ENCODE results near the gene ATXN1. TPM values are rescaled to one million over a fixed set of nuclear protein-coding genes. Genes with fewer than 3 reads are reported as not detected.

Gene ATXN1
- total RNA-seq, 1 donor from 2014 or later, result 71.2 TPM

DNA sequence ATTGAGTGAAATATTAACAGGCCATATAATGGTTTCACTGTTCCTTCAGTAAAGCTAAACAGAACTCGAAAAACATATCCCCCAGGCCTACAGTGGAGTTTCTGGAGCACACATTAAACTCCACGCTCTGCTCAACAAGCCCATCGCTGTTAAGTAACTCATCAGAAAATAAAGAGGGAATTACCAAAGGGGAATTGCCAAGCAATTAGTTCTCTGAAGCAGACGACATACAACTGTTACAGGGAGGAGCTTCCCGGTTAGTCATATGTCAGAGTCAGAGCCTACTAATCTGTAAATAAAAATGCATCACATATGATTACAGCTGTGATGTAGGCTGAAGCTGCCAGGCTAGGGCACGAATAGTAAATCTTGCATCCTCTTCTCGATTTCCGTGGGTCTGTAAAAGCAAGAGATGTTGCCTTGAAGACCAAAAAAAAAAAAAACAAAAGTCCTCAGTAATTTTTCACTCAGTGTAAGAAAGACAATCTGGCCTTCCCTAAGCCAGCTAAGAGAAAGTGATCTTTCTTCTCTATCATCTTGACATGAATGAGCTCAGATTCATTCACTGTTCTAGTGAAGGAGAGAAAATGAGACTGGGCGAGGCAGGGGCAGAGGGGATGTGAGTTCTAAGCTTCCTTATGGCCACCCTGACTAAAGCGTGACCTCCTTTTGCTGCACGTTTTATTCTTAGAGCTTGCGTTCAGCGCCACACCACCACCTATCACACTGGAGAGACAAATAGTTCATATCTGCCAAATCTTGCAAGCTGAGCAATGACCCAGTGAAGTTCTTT, 13.8 kb downstream of the ATXN1 start:
- intact Hi-C loops (cut with DNase I), result no loop called here
- Histone ChIP-seq H3K36me3 (peaks cover 11% of the 10 kb centered on the region), H3K4me3 (no peak overlapping the region), H3K27ac (peak overlapping the region; percentile 39), H3K4me1 (peaks cover 48% of the 10 kb centered on the region), H3K9me3 (no peaks in the 10 kb centered on the region), H3K27me3 (no peaks in the 10 kb centered on the region)
- ATAC-seq (no peak), DNase-seq (no peak)
- TF ChIP-seq, protein P1, sequence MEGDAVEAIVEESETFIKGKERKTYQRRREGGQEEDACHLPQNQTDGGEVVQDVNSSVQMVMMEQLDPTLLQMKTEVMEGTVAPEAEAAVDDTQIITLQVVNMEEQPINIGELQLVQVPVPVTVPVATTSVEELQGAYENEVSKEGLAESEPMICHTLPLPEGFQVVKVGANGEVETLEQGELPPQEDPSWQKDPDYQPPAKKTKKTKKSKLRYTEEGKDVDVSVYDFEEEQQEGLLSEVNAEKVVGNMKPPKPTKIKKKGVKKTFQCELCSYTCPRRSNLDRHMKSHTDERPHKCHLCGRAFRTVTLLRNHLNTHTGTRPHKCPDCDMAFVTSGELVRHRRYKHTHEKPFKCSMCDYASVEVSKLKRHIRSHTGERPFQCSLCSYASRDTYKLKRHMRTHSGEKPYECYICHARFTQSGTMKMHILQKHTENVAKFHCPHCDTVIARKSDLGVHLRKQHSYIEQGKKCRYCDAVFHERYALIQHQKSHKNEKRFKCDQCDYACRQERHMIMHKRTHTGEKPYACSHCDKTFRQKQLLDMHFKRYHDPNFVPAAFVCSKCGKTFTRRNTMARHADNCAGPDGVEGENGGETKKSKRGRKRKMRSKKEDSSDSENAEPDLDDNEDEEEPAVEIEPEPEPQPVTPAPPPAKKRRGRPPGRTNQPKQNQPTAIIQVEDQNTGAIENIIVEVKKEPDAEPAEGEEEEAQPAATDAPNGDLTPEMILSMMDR (IDR thresholded peaks at IDR 0.05), result no peak

- TF ChIP-seq, protein P1 (IDR thresholded peaks at IDR 0.05), result no peak
These were observed 14.4 kb downstream of the ATXN1 start for GRCh38 chr6:16746812-16747211.

GRCh38 chr6:16746401-16746800, 14.9 kb downstream of the ATXN1 start:
- H3K4me3 ChIP-seq, result no peak overlapping the region
- H3K9me3 ChIP-seq, result no peaks in the 10 kb centered on the region
- no peaks in the 10 kb centered on the region for H3K27me3 ChIP-seq
- DNase-seq, result no peak
- peaks cover 50% of the 10 kb centered on the region for H3K4me1 ChIP-seq
- intact Hi-C loops (cut with DNase I), result no loop called here
- no peak for ATAC-seq
- TF ChIP-seq, protein P1 (IDR thresholded peaks at IDR 0.05), result no peak
- peaks cover 11% of the 10 kb centered on the region for H3K36me3 ChIP-seq
- H3K27ac ChIP-seq, result no peak overlapping the region

More at GRCh38 chr6:16746812-16747211, 14.4 kb downstream of the ATXN1 start:
- ATAC-seq, result no peak
- peaks cover 48% of the 10 kb centered on the region for H3K4me1 ChIP-seq
- intact Hi-C loops (cut with DNase I), result no loop called here
- DNase-seq, result no peak
- no peaks in the 10 kb centered on the region for H3K9me3 ChIP-seq
- no peak overlapping the region for H3K27ac ChIP-seq
- no peaks in the 10 kb centered on the region for H3K27me3 ChIP-seq
- H3K4me3 ChIP-seq, result no peak overlapping the region
- peaks cover 11% of the 10 kb centered on the region for H3K36me3 ChIP-seq

GRCh38 chr6:16743664-16744210, 17.5 kb downstream of the ATXN1 start:
- no peak overlapping the region for H3K27ac ChIP-seq
- TF ChIP-seq, protein P1 (IDR thresholded peaks at IDR 0.05), result no peak
- no peak overlapping the region for H3K4me3 ChIP-seq
- H3K4me1 ChIP-seq, result peaks cover 77% of the 10 kb centered on the region
- ATAC-seq (peak; percentile 66), DNase-seq (no peak)
- intact Hi-C loops (cut with DNase I), result no loop called here
- H3K27me3 ChIP-seq, result no peaks in the 10 kb centered on the region
- H3K9me3 ChIP-seq, result no peaks in the 10 kb centered on the region
- peaks cover 11% of the 10 kb centered on the region for H3K36me3 ChIP-seq

GRCh38 chr6:16742116-16742515, 19.1 kb downstream of the ATXN1 start:
- no peaks in the 10 kb centered on the region for H3K9me3 ChIP-seq
- H3K27ac ChIP-seq, result peak overlapping the region; percentile 43
- H3K36me3 ChIP-seq, result peaks cover 11% of the 10 kb centered on the region
- ATAC-seq (peak; percentile 48), DNase-seq (no peak)
- H3K4me3 ChIP-seq, result no peak overlapping the region
- peaks cover 75% of the 10 kb centered on the region for H3K4me1 ChIP-seq
- intact Hi-C loops (cut with DNase I), result no loop called here
- TF ChIP-seq, protein P1 (IDR thresholded peaks at IDR 0.05), result no peak
- H3K27me3 ChIP-seq, result no peaks in the 10 kb centered on the region

Data from upper lobe of right lung (tissue), 1 donor.